ENCODE measurements around the gene TRAPPC12.

The TRAPPC12 gene

DNA sequence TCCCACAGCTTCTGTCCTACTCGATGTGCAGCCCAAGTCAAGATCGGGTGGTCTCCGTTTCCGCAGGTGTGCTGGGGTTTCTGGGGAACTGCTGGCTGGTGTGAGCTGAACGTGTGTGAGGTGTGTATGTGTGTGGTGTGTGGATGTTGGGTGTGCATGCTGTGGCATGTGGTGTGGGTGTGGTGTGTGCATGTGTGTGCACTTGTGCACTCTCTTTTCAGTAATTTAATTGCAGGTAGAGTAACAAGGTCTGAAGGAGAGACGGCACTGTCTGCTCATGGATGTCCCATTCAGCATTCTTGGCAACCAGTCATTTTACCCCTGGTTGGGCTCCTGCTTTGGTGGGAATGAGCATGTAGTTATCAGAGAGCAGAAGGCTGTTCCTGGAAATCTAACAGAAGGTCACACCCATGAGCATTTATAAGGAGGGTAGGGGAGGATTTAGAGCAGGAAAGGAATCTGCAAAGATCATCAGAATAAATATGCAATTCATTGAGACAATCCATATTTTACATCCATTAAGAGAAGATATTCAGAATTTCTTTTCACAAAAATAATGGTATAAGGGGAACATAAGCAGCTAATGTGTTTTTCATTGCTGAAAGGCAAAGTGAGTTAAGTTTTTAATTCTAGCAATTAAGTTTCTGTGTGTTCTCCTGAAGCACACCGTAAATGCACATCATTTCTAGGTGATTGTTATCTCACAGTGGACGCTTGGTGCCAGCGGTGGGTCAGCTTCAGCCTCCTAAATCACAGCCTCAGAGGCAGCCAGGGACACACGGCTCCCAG, 79.1 kb downstream of the TRAPPC12 start:
- no peak overlapping the region for H3K4me3 ChIP-seq (ENCODE audit: insufficient read depth, low read length, poor library complexity, severe bottlenecking)
- H3K4me2 ChIP-seq (ENCODE audit: low read depth, low read length, poor library complexity, severe bottlenecking), result no peak overlapping the region
- no peaks in the 10 kb centered on the region for H3K9me2 ChIP-seq (replicated peaks; ENCODE audit: insufficient read depth, low read length)
- no peak overlapping the region for H3K27ac ChIP-seq (ENCODE audit: low read depth, low read length)
- H4K20me1 ChIP-seq (ENCODE audit: low read depth, low read length), result no peaks in the 10 kb centered on the region
- no peaks in the 10 kb centered on the region for H3K9me3 ChIP-seq (ENCODE audit: insufficient read depth, low read length)
- TF ChIP-seq EZH2phosphoT487 (conservative IDR thresholded peaks at IDR 0.05; ENCODE audit: low read length), result no peak
- TF ChIP-seq, protein P1, sequence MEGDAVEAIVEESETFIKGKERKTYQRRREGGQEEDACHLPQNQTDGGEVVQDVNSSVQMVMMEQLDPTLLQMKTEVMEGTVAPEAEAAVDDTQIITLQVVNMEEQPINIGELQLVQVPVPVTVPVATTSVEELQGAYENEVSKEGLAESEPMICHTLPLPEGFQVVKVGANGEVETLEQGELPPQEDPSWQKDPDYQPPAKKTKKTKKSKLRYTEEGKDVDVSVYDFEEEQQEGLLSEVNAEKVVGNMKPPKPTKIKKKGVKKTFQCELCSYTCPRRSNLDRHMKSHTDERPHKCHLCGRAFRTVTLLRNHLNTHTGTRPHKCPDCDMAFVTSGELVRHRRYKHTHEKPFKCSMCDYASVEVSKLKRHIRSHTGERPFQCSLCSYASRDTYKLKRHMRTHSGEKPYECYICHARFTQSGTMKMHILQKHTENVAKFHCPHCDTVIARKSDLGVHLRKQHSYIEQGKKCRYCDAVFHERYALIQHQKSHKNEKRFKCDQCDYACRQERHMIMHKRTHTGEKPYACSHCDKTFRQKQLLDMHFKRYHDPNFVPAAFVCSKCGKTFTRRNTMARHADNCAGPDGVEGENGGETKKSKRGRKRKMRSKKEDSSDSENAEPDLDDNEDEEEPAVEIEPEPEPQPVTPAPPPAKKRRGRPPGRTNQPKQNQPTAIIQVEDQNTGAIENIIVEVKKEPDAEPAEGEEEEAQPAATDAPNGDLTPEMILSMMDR (IDR thresholded peaks at IDR 0.05; ENCODE audit: insufficient read depth, low read length, poor library complexity, severe bottlenecking), result no peak
- no peaks in the 10 kb centered on the region for H3K27me3 ChIP-seq (ENCODE audit: low read length)
- H3K36me3 ChIP-seq (ENCODE audit: low read length), result no peaks in the 10 kb centered on the region
- H3F3A ChIP-seq (ENCODE audit: insufficient read depth), result no peaks in the 10 kb centered on the region
- no peak overlapping the region for H3K9ac ChIP-seq (ENCODE audit: low read length)
- no peaks in the 10 kb centered on the region for H3K79me2 ChIP-seq (ENCODE audit: insufficient read depth, low read length)
- H2AFZ ChIP-seq (ENCODE audit: low read depth, low read length, severe bottlenecking), result no peak overlapping the region

DNA sequence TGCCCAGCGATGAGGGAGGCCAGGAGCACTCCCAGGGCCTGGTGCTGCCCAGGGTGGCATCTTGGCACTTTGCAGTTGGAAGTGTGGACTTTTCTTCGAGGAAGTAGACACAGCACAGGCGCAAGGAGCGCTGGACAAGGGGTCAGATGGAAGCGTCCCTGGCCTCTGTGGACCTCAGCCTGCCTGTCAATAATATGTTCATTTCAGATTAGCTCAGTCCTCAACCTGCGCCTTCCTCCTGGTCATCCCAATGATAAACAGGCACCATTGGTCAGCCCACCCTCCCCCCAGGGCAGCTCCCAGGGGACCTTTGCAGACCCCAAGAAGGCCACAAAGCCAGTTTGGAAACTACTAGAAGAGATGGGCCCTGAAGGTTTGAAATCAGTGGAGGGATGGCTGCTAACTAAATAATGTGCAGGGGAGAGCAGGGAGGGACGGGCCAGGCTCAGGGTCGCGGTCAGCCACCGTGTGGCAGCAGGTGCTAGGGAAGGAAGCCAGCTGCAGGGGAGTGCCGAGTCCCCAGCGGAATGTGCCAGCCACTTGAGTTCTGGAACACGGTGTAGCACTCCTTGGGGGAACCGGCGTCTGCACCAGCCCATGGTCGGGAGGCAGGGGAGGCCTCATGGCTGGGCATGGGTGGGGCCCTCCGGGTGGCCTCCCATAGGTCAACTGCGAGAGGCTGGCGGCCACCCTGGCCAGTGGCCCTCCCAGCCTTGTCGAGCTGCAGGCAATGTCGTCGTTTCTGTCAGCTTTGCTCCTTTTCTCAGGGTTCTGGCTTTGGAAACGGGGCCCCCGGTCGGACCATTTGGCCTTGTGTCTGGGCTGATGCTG, 79.9 kb downstream of the TRAPPC12 start:
- Histone ChIP-seq H3F3A (ENCODE audit: insufficient read depth) (no peaks in the 10 kb centered on the region), H3K4me2 (ENCODE audit: low read depth, low read length, poor library complexity, severe bottlenecking) (no peak overlapping the region), H3K9me2 (replicated peaks; ENCODE audit: insufficient read depth, low read length) (no peaks in the 10 kb centered on the region), H3K79me2 (ENCODE audit: insufficient read depth, low read length) (no peaks in the 10 kb centered on the region), H3K4me3 (ENCODE audit: insufficient read depth, low read length, poor library complexity, severe bottlenecking) (no peak overlapping the region), H3K27me3 (ENCODE audit: low read length) (no peaks in the 10 kb centered on the region), H3K9me3 (ENCODE audit: insufficient read depth, low read length) (no peaks in the 10 kb centered on the region), H2AFZ (ENCODE audit: low read depth, low read length, severe bottlenecking) (no peak overlapping the region), H3K36me3 (ENCODE audit: low read length) (no peaks in the 10 kb centered on the region), H3K9ac (ENCODE audit: low read length) (no peak overlapping the region), H4K20me1 (ENCODE audit: low read depth, low read length) (no peaks in the 10 kb centered on the region), H3K27ac (ENCODE audit: low read depth, low read length) (no peak overlapping the region)
- no peak for TF ChIP-seq EZH2phosphoT487 (conservative IDR thresholded peaks at IDR 0.05; ENCODE audit: low read length)
- TF ChIP-seq, protein P1 (IDR thresholded peaks at IDR 0.05; ENCODE audit: insufficient read depth, low read length, poor library complexity, severe bottlenecking), result no peak

DNA sequence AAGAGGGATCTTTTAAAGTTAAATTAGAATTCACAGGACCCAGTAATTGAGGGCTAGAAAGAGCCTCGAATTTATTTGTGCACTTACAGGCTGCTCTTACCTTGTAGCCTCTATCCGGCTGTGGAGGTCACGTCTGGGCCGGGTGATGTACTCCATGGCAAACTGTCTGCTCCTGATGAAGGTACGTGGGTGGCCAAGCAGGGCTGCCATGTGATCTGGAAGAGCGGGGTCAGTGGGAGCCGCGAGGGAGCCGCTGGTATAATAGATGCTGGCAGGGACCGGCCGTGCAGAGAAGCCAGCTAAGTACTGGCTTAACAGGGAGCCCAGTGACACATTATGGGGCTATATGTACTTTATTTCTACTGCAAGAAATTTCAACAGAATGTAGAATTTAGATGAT, 80.7 kb downstream of the TRAPPC12 start:
- Histone ChIP-seq H4K20me1 (ENCODE audit: low read depth, low read length) (no peaks in the 10 kb centered on the region), H3K9me3 (ENCODE audit: insufficient read depth, low read length) (no peaks in the 10 kb centered on the region), H3K4me3 (ENCODE audit: insufficient read depth, low read length, poor library complexity, severe bottlenecking) (no peak overlapping the region), H3K79me2 (ENCODE audit: insufficient read depth, low read length) (no peaks in the 10 kb centered on the region), H3F3A (ENCODE audit: insufficient read depth) (no peaks in the 10 kb centered on the region), H3K9me2 (replicated peaks; ENCODE audit: insufficient read depth, low read length) (no peaks in the 10 kb centered on the region), H3K9ac (ENCODE audit: low read length) (no peak overlapping the region), H3K36me3 (ENCODE audit: low read length) (no peaks in the 10 kb centered on the region), H3K4me2 (ENCODE audit: low read depth, low read length, poor library complexity, severe bottlenecking) (no peak overlapping the region), H2AFZ (ENCODE audit: low read depth, low read length, severe bottlenecking) (no peak overlapping the region), H3K27ac (ENCODE audit: low read depth, low read length) (no peak overlapping the region), H3K27me3 (ENCODE audit: low read length) (no peaks in the 10 kb centered on the region)
- no peak for TF ChIP-seq EZH2phosphoT487 (conservative IDR thresholded peaks at IDR 0.05; ENCODE audit: low read length)
- TF ChIP-seq, protein P1 (IDR thresholded peaks at IDR 0.05; ENCODE audit: insufficient read depth, low read length, poor library complexity, severe bottlenecking), result no peak

All from SU-DHL-6 (cell line).